GM21619 (cell line): ENCODE results near the gene RXFP4.

Experiments used
- ATAC-seq: cut with Tn5 transposase; IDR thresholded peaks from one replicate; pipeline ENCODE4 v1.9.1; 2021; ENCODE audit not compliant: unreplicated experiment

The RXFP4 gene

DNA sequence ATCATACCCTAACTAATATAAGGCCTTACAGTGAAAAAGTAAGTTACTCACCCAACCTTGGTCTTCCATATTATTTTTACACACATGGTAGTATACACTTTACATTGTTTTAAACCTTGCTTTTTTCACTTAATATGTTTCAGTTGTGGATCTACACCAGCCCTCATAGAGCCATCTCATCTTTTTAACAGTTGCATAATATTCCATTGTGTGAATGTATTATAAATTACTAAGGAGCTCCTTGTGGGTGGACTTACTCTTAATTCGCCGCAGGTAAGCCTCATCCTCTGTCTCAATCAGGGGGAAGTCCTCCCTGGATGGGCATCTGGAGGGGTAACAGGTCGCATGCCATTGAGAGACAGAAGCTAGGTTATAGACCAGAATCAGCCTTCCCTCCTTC lies 13.2 kb downstream of the RXFP4 start:
- ATAC-seq, result no peak

- ATAC-seq, result no peak
These were observed 16.0 kb downstream of the RXFP4 start for GRCh38 chr1:155957411-155957915.

GRCh38 chr1:155960081-155960745 lies 18.8 kb downstream of the RXFP4 start:
- no peak for ATAC-seq

GRCh38 chr1:155961937-155962336 lies 20.5 kb downstream of the RXFP4 start:
- no peak for ATAC-seq

GRCh38 chr1:155962599-155963211 lies 21.3 kb downstream of the RXFP4 start:
- ATAC-seq, result no peak

DNA sequence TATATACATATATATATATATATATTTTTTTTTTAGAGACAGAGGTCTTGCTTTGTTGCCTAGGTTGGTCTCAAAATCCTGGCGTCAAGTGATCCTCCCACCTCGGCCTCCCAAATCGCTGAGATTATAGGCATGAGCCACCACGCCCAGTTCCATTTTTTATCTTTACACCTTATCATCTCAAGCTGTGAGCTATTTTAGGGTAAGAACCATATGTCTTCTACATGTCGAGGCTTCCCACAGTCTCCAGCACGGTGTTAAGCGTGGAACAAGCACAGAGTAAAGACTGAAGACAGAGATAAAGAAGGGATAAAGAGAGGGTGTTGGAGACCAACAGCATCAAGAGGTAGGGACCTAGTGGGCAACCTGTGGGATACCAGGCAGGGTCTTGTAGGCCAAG lies 22.8 kb downstream of the RXFP4 start:
- ATAC-seq, result no peak

DNA sequence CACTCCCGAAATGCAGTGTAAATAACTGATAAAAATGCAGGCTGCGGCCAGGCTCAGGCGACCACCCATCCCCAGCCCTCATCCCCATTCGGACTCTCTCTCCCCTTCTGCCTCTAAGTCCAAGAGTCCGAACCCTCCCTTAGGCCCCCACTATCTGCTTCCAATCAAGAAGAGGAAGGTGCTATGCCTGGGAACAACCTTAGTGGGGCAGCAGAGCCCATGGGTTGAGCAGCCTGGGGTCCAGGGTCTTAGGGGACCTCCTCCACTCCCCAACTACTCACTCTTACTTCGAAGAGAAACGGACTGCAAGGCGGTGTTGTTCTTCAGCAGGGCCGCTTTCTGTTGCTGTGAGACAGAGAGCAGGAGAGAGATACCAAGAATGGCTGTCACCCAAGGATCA lies 24.7 kb downstream of the RXFP4 start:
- no peak for ATAC-seq

GRCh38 chr1:155966750-155967149 lies 25.3 kb downstream of the RXFP4 start:
- no peak for ATAC-seq

DNA sequence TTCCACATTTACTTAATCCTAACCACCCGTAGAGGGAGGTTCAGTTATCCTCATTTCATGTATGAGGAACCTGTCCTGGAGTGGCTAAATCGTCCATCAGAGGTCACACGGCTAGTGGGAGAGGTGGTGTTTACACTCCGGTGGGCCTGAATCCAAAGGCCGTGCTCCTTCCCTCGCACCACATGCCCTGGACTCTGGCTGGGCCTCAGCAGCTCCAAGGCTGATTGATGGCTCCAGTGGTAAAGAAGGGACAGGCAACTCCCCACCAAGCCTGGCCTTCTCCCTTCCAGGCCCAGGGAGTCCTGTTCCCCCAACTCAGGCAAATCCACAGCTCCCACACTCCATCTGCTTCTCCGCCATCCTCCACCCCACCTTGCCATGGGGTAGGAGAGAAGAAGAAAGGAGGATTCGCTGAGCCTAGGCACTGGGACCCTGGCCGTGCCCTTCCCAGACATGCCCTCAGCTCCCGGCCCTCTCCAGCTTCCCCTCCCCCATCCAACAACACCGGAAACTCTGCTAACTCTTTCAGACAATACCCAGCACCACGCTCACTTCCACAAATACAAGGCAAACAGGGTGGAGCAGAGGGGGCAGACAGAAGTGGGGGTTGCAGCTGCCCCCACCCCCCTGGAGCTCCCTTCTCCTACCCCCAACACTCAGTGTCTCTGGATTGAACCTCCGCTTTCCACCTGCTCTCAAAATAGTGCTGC lies 26.1 kb downstream of the RXFP4 start:
- no peak for ATAC-seq

- no peak for ATAC-seq
These were observed 26.6 kb downstream of the RXFP4 start for GRCh38 chr1:155968051-155968400.

GRCh38 chr1:155968670-155969069 lies 27.2 kb downstream of the RXFP4 start:
- ATAC-seq, result no peak

GRCh38 chr1:155969377-155969791 lies 27.9 kb downstream of the RXFP4 start:
- no peak for ATAC-seq

GRCh38 chr1:155970531-155971167 lies 29.2 kb downstream of the RXFP4 start:
- peak; percentile 76 for ATAC-seq

DNA sequence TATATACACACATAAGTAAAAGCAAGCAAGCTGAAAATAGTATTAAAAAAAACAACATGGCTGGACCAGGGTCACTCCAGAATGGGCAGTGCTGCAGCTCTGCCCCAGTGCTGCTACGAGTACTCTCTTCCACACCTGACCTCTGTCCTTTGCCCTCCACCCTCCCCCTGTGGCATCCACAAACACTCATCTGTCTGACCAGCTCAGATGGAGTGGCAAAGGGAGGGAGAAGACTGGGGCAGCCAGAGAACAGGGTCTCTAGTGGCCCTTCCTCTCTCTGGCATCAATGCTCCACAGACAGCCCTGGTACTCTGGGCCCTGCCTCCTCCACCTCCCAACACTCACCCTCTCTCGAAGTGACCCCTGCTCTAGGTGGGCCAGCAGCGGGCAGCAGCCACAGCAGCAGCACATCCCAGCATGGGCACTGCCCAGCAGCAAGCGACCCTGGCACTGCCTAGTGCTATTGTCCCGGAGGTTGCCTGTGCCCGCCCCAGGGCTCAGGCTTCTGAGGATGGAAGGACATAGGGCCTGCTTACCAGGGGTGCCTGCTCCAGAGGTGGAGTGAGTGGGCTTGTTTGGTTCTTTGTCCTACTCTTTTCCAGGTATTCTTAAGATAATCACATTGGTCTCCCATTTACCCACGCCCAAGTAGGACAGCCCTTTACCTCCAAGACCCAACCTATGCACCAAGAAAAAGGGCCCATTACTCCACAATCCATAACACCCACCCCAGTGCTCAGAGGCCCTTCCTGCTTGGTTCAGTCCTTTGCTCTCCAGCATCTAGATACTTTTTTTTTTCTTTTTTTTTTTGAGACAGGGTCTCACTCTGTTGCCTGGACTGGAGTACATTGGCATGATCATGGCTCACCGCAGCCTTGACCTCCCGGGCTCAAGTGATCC lies 30.7 kb downstream of the RXFP4 start:
- no peak for ATAC-seq

DNA sequence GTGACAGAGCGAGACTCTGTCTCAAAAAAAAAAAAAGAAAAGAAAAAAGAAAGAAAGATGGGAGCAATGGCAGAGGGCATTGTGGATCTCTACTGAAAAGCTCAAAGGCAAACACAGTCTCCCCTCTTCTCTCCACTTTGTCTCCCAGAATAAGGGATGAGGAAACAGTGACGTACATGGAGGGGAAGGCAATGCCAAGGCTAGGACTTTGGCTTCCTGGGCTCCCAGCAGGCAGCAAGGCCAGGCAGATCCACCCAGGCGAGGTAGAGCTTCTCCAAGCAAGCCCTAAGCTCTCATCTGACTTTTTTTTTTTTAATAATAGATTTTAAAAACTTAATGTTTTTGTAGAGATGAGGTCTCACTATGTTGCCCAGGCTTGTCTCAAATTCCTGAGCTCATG lies 32.3 kb downstream of the RXFP4 start:
- no peak for ATAC-seq

GRCh38 chr1:155974208-155975115 lies 33.0 kb downstream of the RXFP4 start:
- ATAC-seq, result no peak

- no peak for ATAC-seq
These were observed 34.1 kb downstream of the RXFP4 start for GRCh38 chr1:155975375-155976061.

DNA sequence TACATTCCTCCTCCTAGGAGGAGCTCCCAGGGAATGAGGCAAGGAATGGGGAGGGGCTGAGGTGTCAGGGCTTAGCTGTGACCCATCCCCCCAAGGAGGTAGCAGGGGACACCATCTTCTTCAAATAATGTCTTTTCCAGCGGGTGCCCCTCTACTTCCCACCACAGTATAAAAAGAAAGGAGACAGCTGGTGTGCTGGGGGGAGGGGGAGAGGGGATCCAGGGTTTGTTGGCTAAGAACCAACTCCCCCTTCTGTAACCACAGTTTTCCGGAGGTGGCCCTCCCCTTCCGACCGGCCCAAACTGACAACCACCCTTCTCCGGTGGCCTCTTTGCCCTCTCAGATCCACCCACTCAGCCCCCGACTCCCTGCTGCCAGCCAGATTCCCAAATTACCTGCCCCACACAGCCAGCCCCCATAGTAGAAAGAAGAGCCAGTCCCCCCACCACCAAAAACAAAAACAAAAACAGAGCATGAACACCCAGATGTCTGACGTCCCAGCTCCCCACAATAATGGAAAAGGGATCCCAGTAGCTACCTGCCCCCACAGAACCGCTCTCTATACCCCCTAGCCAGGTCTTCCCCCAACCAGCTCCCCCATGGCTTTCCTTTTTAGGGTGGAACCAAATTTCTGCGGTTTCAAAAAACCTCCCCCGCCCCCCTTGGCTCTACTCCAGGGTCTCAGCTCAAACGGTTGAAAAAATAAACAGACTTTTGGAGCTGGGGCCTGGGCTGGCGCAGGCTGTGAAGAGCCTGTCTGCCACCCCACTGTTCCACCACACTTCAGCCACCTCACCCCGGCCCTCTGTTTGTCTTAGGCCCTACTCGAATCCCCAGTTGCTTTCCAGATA lies 34.8 kb downstream of the RXFP4 start:
- no peak for ATAC-seq
